Chondrocyte (in vitro differentiated cells): Measurements from ENCODE around the gene TMEM52B. TPM values are rescaled to one million over a fixed set of nuclear protein-coding genes. Genes with fewer than 3 reads are reported as not detected.
"Not testable (repeated sequence)": the region's sequence is repeated elsewhere in the genome, so short reads cannot be mapped to it uniquely, and the experiment has no call there.

ENCODE experiments used
- DNase-seq: peaks from one replicate; pipeline ENCODE4 v3.0.0; 2021; ENCODE audit warnings: mixed read lengths, low spot score
- H3K27ac Mint-ChIP-seq: one replicate; pipeline ENCODE4 v1.8.0; 2021; ENCODE audit warnings: mild to moderate bottlenecking, moderate library complexity, mixed read lengths; ENCODE audit not compliant: unreplicated experiment
- H3K27me3 Mint-ChIP-seq: 2 replicates; pipeline ENCODE4 v1.8.0; 2021; ENCODE audit warnings: low read depth, mixed read lengths
- H3K36me3 Mint-ChIP-seq: 2 replicates; pipeline ENCODE4 v1.8.0; 2021; ENCODE audit warnings: low read depth, mixed read lengths
- H3K4me1 Mint-ChIP-seq: 2 replicates; pipeline ENCODE4 v1.8.0; 2021; ENCODE audit warnings: low read depth, mild to moderate bottlenecking, mixed read lengths
- H3K4me3 Mint-ChIP-seq: one replicate; pipeline ENCODE4 v1.8.0; 2021; ENCODE audit warnings: mild to moderate bottlenecking, moderate library complexity, mixed read lengths; ENCODE audit not compliant: unreplicated experiment
- H3K9me3 Mint-ChIP-seq: 2 replicates; pipeline ENCODE4 v1.8.0; 2021; ENCODE audit warnings: low read depth, mixed read lengths
- CTCF ChIP-seq: fragments of 200-600 bp; sonication (generic); IDR thresholded peaks from 2 replicates; pipeline ENCODE4 v1.5.0; 2021; ENCODE audit warnings: antibody characterized with exemption, mild to moderate bottlenecking, moderate library complexity
- total RNA-seq: library from RNA; stranded (reverse); gene quantifications from 3 replicates; pipeline ENCODE4 v1.2.1, GENCODE V29; 2021

The TMEM52B gene
- total RNA-seq, 1 donor from 2014 or later: not detected

GRCh38 chr12:10182354-10183049 is 3.7 kb downstream of the TMEM52B start:
- no peak for DNase-seq
- Mint-ChIP-seq H3K27me3 (peaks cover 9% of the 10 kb centered on the region), H3K36me3 (no peaks in the 10 kb centered on the region), H3K4me3 (no peak overlapping the region), H3K27ac (no peak overlapping the region), H3K9me3 (no peaks in the 10 kb centered on the region), H3K4me1 (peaks cover 13% of the 10 kb centered on the region)
- no peak for TF ChIP-seq CTCF

GRCh38 chr12:10184261-10184843 is 5.5 kb downstream of the TMEM52B start:
- H3K4me3 Mint-ChIP-seq: no peak overlapping the region
- H3K4me1 Mint-ChIP-seq: peaks cover 13% of the 10 kb centered on the region
- no peak for DNase-seq
- H3K36me3 Mint-ChIP-seq: no peaks in the 10 kb centered on the region
- H3K27me3 Mint-ChIP-seq: peaks cover 2% of the 10 kb centered on the region
- TF ChIP-seq CTCF: no peak
- no peak overlapping the region for H3K27ac Mint-ChIP-seq
- no peaks in the 10 kb centered on the region for H3K9me3 Mint-ChIP-seq

GRCh38 chr12:10186299-10186698 is 7.5 kb downstream of the TMEM52B start:
- H3K27me3 Mint-ChIP-seq: no peaks in the 10 kb centered on the region
- H3K27ac Mint-ChIP-seq: no peak overlapping the region
- DNase-seq: no peak
- H3K9me3 Mint-ChIP-seq: no peaks in the 10 kb centered on the region
- no peak overlapping the region for H3K4me3 Mint-ChIP-seq
- peaks cover 13% of the 10 kb centered on the region for H3K4me1 Mint-ChIP-seq
- no peaks in the 10 kb centered on the region for H3K36me3 Mint-ChIP-seq
- TF ChIP-seq CTCF: no peak

GRCh38 chr12:10186958-10187357 is 8.1 kb downstream of the TMEM52B start:
- not testable (repeated sequence) for H3K4me3 Mint-ChIP-seq, DNase-seq, H3K9me3 Mint-ChIP-seq, H3K36me3 Mint-ChIP-seq, H3K27ac Mint-ChIP-seq, H3K27me3 Mint-ChIP-seq
- peaks cover 18% of the 10 kb centered on the region for H3K4me1 Mint-ChIP-seq

GRCh38 chr12:10189653-10190052 is 10.8 kb downstream of the TMEM52B start:
- Mint-ChIP-seq H3K27me3 (peaks cover 4% of the 10 kb centered on the region), H3K27ac (no peak overlapping the region), H3K4me3 (no peak overlapping the region), H3K9me3 (no peaks in the 10 kb centered on the region), H3K4me1 (peaks cover 13% of the 10 kb centered on the region), H3K36me3 (no peaks in the 10 kb centered on the region)
- TF ChIP-seq CTCF: no peak
- DNase-seq: no peak
